ENCODE results near the gene ERBB2.

Gene ERBB2

GRCh38 chr17:39666231-39666600 lies 33.6 kb upstream of the ERBB2 start:
- no peak for FAIRE-seq

GRCh38 chr17:39666601-39667261 lies 33.1 kb upstream of the ERBB2 start:
- no peak for FAIRE-seq

- no peak for FAIRE-seq
Measured at GRCh38 chr17:39667262-39667944, 32.5 kb upstream of the ERBB2 start.

GRCh38 chr17:39667945-39668924 lies 31.6 kb upstream of the ERBB2 start, which contains the start of gene PNMT:
Gene PNMT (plus strand): TSS chr17:39668453. CDS start chr17:39668476, 23 bp downstream.
- FAIRE-seq: no peak

- no peak for FAIRE-seq
Measured at GRCh38 chr17:39669897-39670735, 29.7 kb upstream of the ERBB2 start.

GRCh38 chr17:39670746-39671145 lies 29.1 kb upstream of the ERBB2 start:
- FAIRE-seq: no peak

GRCh38 chr17:39671651-39672521 lies 28.0 kb upstream of the ERBB2 start:
- no peak for FAIRE-seq

- FAIRE-seq: no peak
Measured at GRCh38 chr17:39672522-39673334, 27.1 kb upstream of the ERBB2 start.

- no peak for FAIRE-seq
Measured at GRCh38 chr17:39673335-39674081, 26.4 kb upstream of the ERBB2 start.

- no peak for FAIRE-seq
Measured at GRCh38 chr17:39674179-39674578, 25.7 kb upstream of the ERBB2 start.

GRCh38 chr17:39674702-39675389 lies 25.0 kb upstream of the ERBB2 start:
- FAIRE-seq: no peak

- FAIRE-seq: no peak
Measured at GRCh38 chr17:39675390-39676082, 24.3 kb upstream of the ERBB2 start.

GRCh38 chr17:39676198-39676819 lies 23.6 kb upstream of the ERBB2 start:
- no peak for FAIRE-seq

GRCh38 chr17:39677072-39677471 lies 22.8 kb upstream of the ERBB2 start:
- no peak for FAIRE-seq

- no peak for FAIRE-seq
Measured at GRCh38 chr17:39677542-39678339, 22.1 kb upstream of the ERBB2 start.

GRCh38 chr17:39678340-39679116 lies 21.3 kb upstream of the ERBB2 start:
- no peak for FAIRE-seq
